Astrocyte (in vitro differentiated cells and primary cell): ENCODE results near the gene CTNNA3. TPM values are rescaled to one million over a fixed set of nuclear protein-coding genes. Genes with fewer than 3 reads are reported as not detected.

Experiments used
- DNase-seq: peaks from one replicate; pipeline ENCODE4 v3.0.0-alpha.2; 2010; ENCODE audit warnings: low read depth
- FAIRE-seq: peaks from 2 replicates; lab custom pipeline; 2011; peaks lifted over from hg19 to GRCh38; lab: Jason Lieb, UNC
- H2AFZ ChIP-seq: 2 replicates; pipeline ENCODE4 v1.6.0; 2012; ENCODE audit warnings: low read depth, low read length, inconsistent platforms
- H3K27ac ChIP-seq: 2 replicates; pipeline ENCODE4 v1.5.1; 2011; ENCODE audit warnings: low read depth, low read length, inconsistent platforms
- H3K27me3 ChIP-seq: 2 replicates; pipeline ENCODE4 v1.6.0; 2011; ENCODE audit warnings: low read length, inconsistent platforms; ENCODE audit not compliant: insufficient read depth
- H3K36me3 ChIP-seq: 2 replicates; pipeline ENCODE4 v1.5.1; 2011; ENCODE audit warnings: low read length, inconsistent platforms; ENCODE audit not compliant: insufficient read depth
- H3K4me1 ChIP-seq: 2 replicates; pipeline ENCODE4 v1.5.1; 2011; ENCODE audit warnings: low read length, inconsistent platforms; ENCODE audit not compliant: insufficient read depth
- H3K4me2 ChIP-seq: 2 replicates; pipeline ENCODE4 v1.6.0; 2012; ENCODE audit warnings: low read length, inconsistent platforms
- H3K4me3 ChIP-seq: 2 replicates; pipeline ENCODE4 v1.5.1; 2011; ENCODE audit warnings: low read depth, mild to moderate bottlenecking, low read length, inconsistent platforms; ENCODE audit not compliant: insufficient read depth
- H3K79me2 ChIP-seq: 2 replicates; pipeline ENCODE4 v1.6.0; 2012; ENCODE audit warnings: mild to moderate bottlenecking, low read length, inconsistent platforms; ENCODE audit not compliant: insufficient read depth
- H3K9ac ChIP-seq: 2 replicates; pipeline ENCODE4 v1.6.0; 2012; ENCODE audit warnings: mild to moderate bottlenecking, low read length, inconsistent platforms
- H3K9me3 ChIP-seq: 2 replicates; pipeline ENCODE4 v1.5.1; 2012; ENCODE audit warnings: low read depth, mild to moderate bottlenecking, low read length, inconsistent platforms; ENCODE audit not compliant: insufficient read depth
- H4K20me1 ChIP-seq: 2 replicates; pipeline ENCODE4 v1.6.0; 2012; ENCODE audit warnings: low read length, inconsistent platforms; ENCODE audit not compliant: insufficient read depth
- H3K27ac Mint-ChIP-seq: one replicate; pipeline ENCODE4 v1.8.0; 2021; ENCODE audit warnings: mild to moderate bottlenecking, mixed read lengths; ENCODE audit not compliant: unreplicated experiment
- H3K27me3 Mint-ChIP-seq: one replicate; pipeline ENCODE4 v1.8.0; 2021; ENCODE audit warnings: low read depth, mixed read lengths; ENCODE audit not compliant: unreplicated experiment
- H3K36me3 Mint-ChIP-seq: one replicate; pipeline ENCODE4 v1.8.0; 2021; ENCODE audit warnings: low read depth, mixed read lengths; ENCODE audit not compliant: unreplicated experiment
- H3K4me1 Mint-ChIP-seq: one replicate; pipeline ENCODE4 v1.8.0; 2021; ENCODE audit warnings: low read depth, mixed read lengths; ENCODE audit not compliant: unreplicated experiment
- H3K4me3 Mint-ChIP-seq: one replicate; pipeline ENCODE4 v1.8.0; 2021; ENCODE audit warnings: mild to moderate bottlenecking, moderate library complexity, mixed read lengths; ENCODE audit not compliant: unreplicated experiment
- H3K9me3 Mint-ChIP-seq: one replicate; pipeline ENCODE4 v1.8.0; 2021; ENCODE audit warnings: mild to moderate bottlenecking, mixed read lengths; ENCODE audit not compliant: unreplicated experiment
- EZH2 ChIP-seq: IDR thresholded peaks from 2 replicates; pipeline ENCODE4 v1.6.1; 2012; ENCODE audit warnings: mild to moderate bottlenecking, low read length, inconsistent platforms; ENCODE audit not compliant: insufficient read depth
- total RNA-seq: library from RNA; stranded (reverse); gene quantifications from 2 replicates; pipeline ENCODE4 v1.2.1, GENCODE V29; 2021
- TF ChIP-seq, protein P1 (sequence below): IDR thresholded peaks from 2 replicates; pipeline ENCODE4 v1.5.1; 2011; ENCODE audit warnings: low read depth, mild to moderate bottlenecking, inconsistent platforms, low read length, moderate library complexity; ENCODE audit not compliant: insufficient read depth

The CTNNA3 gene
- total RNA-seq, 1 donor from 2014 or later: 0.73 TPM

DNA sequence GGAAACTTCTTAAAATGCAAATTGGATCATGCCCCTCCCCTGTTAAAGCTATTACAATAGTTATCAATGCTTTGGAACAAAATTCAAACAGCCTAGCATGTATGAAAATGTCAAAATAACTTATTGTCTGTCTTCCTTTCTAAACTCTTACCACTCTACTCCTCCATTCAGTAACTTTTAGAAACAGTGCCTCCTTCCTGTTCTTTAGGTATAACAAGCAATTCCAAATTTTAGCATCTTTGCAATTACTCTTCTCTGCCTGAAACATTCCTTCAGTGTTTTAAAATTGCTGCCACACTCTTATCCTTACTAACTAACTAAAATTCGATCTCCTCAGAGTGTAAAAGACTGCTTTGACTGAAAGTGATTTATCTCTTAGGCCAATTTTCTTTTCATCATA is 1430.6 kb downstream of the CTNNA3 start:
- H3K9me3 ChIP-seq: no peaks in the 10 kb centered on the region
- H2AFZ ChIP-seq: no peak overlapping the region
- H3K4me3 ChIP-seq: no peak overlapping the region
- DNase-seq (no peak), FAIRE-seq (no peak)
- H3K4me2 ChIP-seq: no peak overlapping the region
- no peaks in the 10 kb centered on the region for H3K79me2 ChIP-seq
- H4K20me1 ChIP-seq: no peaks in the 10 kb centered on the region
- no peaks in the 10 kb centered on the region for H3K36me3 ChIP-seq
- no peak overlapping the region for H3K9ac ChIP-seq
- H3K9me3 Mint-ChIP-seq: no peaks in the 10 kb centered on the region
- H3K4me1 Mint-ChIP-seq: peaks cover 2% of the 10 kb centered on the region
- no peaks in the 10 kb centered on the region for H3K27me3 Mint-ChIP-seq
- H3K27ac ChIP-seq: no peak overlapping the region
- TF ChIP-seq, protein P1, sequence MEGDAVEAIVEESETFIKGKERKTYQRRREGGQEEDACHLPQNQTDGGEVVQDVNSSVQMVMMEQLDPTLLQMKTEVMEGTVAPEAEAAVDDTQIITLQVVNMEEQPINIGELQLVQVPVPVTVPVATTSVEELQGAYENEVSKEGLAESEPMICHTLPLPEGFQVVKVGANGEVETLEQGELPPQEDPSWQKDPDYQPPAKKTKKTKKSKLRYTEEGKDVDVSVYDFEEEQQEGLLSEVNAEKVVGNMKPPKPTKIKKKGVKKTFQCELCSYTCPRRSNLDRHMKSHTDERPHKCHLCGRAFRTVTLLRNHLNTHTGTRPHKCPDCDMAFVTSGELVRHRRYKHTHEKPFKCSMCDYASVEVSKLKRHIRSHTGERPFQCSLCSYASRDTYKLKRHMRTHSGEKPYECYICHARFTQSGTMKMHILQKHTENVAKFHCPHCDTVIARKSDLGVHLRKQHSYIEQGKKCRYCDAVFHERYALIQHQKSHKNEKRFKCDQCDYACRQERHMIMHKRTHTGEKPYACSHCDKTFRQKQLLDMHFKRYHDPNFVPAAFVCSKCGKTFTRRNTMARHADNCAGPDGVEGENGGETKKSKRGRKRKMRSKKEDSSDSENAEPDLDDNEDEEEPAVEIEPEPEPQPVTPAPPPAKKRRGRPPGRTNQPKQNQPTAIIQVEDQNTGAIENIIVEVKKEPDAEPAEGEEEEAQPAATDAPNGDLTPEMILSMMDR: no peak
- TF ChIP-seq EZH2: no peak
- no peaks in the 10 kb centered on the region for H3K4me1 ChIP-seq
- H3K4me3 Mint-ChIP-seq: no peak overlapping the region
- no peak overlapping the region for H3K27ac Mint-ChIP-seq
- no peaks in the 10 kb centered on the region for H3K36me3 Mint-ChIP-seq
- H3K27me3 ChIP-seq: no peaks in the 10 kb centered on the region

DNA sequence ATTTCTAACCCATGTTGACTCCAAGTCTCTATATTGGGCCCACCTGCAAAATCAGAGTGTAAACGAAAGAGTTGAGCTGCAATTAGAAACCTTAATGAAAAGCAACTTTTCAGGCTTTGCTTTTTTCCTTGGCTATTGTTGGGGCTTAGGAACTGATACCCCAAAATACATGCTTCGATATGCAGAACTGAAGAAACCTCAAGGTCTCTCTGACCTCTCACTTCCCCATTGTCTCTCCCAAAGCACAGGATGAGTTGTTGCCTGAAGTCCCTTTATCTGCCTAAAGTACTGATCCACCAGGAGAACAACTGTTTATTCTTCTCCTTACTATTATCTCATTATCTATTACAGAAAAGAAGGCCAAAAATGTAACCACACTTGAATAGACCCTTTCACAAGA is 1436.2 kb downstream of the CTNNA3 start:
- H3K27me3 Mint-ChIP-seq: no peaks in the 10 kb centered on the region
- DNase-seq: no peak

DNA sequence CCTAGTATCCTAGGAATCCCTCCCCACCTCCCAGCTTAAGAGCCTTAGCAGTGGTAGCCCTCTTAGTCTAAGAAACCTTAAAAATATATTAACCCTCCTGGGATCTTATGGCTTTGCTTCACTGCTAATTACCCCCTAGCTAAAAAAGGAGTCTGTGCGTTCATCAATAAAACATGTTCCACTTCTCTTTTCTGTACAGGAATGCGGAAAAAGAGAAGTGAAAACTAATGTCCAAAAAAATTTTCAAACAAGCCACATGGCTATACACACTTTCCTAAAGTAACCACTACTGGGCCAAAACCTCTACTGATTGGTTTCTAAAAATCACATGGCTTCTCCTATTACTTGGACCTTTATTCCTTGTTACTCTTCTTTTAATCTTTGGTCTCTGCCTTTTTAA is 1437.3 kb downstream of the CTNNA3 start:
- no peaks in the 10 kb centered on the region for H3K9me3 Mint-ChIP-seq
- no peaks in the 10 kb centered on the region for H3K36me3 Mint-ChIP-seq
- Histone ChIP-seq H3K9ac (no peak overlapping the region), H3K4me3 (no peak overlapping the region), H4K20me1 (no peaks in the 10 kb centered on the region), H3K36me3 (no peaks in the 10 kb centered on the region), H3K27me3 (no peaks in the 10 kb centered on the region), H3K4me2 (no peak overlapping the region), H3K9me3 (no peaks in the 10 kb centered on the region), H3K4me1 (no peaks in the 10 kb centered on the region), H2AFZ (no peak overlapping the region), H3K79me2 (no peaks in the 10 kb centered on the region), H3K27ac (no peak overlapping the region)
- FAIRE-seq (no peak), DNase-seq (no peak)
- TF ChIP-seq, protein P1: no peak
- no peak for TF ChIP-seq EZH2
- H3K27ac Mint-ChIP-seq: no peak overlapping the region
- no peak overlapping the region for H3K4me3 Mint-ChIP-seq
- peaks cover 5% of the 10 kb centered on the region for H3K27me3 Mint-ChIP-seq
- peaks cover 2% of the 10 kb centered on the region for H3K4me1 Mint-ChIP-seq

More for the DNA sequence above, 1436.2 kb downstream of the CTNNA3 start:
- no peaks in the 10 kb centered on the region for H4K20me1 ChIP-seq
- no peak overlapping the region for H3K4me2 ChIP-seq
- Mint-ChIP-seq H3K9me3 (no peaks in the 10 kb centered on the region), H3K36me3 (no peaks in the 10 kb centered on the region), H3K4me3 (no peak overlapping the region), H3K27ac (no peak overlapping the region), H3K4me1 (peaks cover 2% of the 10 kb centered on the region)
- H3K27ac ChIP-seq: no peak overlapping the region
- no peak overlapping the region for H2AFZ ChIP-seq
- H3K4me1 ChIP-seq: no peaks in the 10 kb centered on the region
- H3K9me3 ChIP-seq: no peaks in the 10 kb centered on the region
- H3K79me2 ChIP-seq: no peaks in the 10 kb centered on the region
- no peak overlapping the region for H3K4me3 ChIP-seq
- FAIRE-seq: no peak
- no peak overlapping the region for H3K9ac ChIP-seq
- no peaks in the 10 kb centered on the region for H3K36me3 ChIP-seq
- no peaks in the 10 kb centered on the region for H3K27me3 ChIP-seq
- TF ChIP-seq EZH2: no peak
- TF ChIP-seq, protein P1: no peak
